Uterus (tissue), 2 donors: ENCODE results near the gene PLD2.

Experiments
- POLR2A ChIP-seq, 2 donors: fragments of 450-650 bp; IDR thresholded peaks; one replicate each; pipeline ENCODE4 v1.6.1; 2016; ENCODE audit warnings: antibody characterized with exemption in 2 of 2, mild to moderate bottlenecking in 1 of 2, moderate library complexity in 1 of 2
- TF ChIP-seq, protein P1 (sequence below), 4 experiments: fragments of 200-600 bp in 2 of 4; fragments of 450-650 bp in 2 of 4; sonication (generic) in 2 of 4; IDR thresholded peaks; one replicate each; pipeline ENCODE4 v1.5.1; 2016 to 2019; ENCODE audit warnings: antibody characterized with exemption in 4 of 4, mild to moderate bottlenecking in 2 of 4, moderate library complexity in 1 of 4

GRCh38 chr17:4816826-4817225 is 9.9 kb downstream of the PLD2 start:
- TF ChIP-seq, protein P1, sequence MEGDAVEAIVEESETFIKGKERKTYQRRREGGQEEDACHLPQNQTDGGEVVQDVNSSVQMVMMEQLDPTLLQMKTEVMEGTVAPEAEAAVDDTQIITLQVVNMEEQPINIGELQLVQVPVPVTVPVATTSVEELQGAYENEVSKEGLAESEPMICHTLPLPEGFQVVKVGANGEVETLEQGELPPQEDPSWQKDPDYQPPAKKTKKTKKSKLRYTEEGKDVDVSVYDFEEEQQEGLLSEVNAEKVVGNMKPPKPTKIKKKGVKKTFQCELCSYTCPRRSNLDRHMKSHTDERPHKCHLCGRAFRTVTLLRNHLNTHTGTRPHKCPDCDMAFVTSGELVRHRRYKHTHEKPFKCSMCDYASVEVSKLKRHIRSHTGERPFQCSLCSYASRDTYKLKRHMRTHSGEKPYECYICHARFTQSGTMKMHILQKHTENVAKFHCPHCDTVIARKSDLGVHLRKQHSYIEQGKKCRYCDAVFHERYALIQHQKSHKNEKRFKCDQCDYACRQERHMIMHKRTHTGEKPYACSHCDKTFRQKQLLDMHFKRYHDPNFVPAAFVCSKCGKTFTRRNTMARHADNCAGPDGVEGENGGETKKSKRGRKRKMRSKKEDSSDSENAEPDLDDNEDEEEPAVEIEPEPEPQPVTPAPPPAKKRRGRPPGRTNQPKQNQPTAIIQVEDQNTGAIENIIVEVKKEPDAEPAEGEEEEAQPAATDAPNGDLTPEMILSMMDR (IDR thresholded peaks at IDR 0.05): no peak
- no peak for TF ChIP-seq POLR2A (IDR thresholded peaks at IDR 0.05)
